HG03135 (cell line): ENCODE results near the gene EFS.
"Not testable (repeated sequence)": the region's sequence is repeated elsewhere in the genome, so short reads cannot be mapped to it uniquely, and the experiment has no call there.

Source experiments
- ATAC-seq: cut with Tn5 transposase; IDR thresholded peaks from one replicate; pipeline ENCODE4 v1.9.1; 2021; ENCODE audit warnings: mild to moderate bottlenecking, moderate library complexity; ENCODE audit not compliant: unreplicated experiment

EFS gene

DNA sequence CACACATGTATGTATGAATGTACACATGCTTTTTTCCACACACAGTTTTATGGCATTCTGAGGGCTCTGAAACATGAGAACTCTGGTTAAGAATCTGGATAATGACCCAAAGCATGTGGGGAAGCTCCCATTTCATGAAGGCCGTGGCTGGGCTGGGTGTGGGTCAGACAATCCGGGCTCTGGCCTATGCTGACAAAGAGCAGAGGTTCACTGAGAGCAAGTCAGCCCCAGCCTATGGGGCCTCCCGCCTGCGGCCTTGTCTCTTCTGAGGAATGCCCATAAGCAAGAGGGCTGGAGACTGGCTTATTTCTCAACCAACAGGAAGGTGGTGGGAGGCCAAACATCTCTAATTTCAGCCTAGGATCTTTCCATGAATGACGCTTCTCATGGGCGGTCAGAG lies 34.6 kb upstream of the EFS start:
- no peak for ATAC-seq

DNA sequence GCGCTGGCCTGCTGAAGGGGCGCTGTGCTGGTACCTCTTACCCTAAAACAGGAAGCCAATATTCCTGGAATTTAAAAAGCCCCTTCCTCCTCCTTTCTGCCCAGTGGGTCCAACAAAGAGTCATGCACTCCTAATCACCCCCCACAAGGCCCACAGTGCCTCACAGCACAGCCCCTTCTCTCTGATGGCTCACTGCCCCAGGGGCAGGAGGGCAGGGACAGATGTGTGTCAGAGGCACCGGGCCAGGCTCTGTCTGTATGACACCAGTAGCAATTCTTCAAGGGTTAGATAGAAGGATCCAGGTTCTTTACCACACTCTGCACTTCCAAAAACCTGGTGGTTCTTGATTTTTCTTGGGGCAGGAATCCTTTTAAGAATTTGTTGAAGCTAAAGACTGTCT lies 34.2 kb upstream of the EFS start:
- no peak for ATAC-seq

DNA sequence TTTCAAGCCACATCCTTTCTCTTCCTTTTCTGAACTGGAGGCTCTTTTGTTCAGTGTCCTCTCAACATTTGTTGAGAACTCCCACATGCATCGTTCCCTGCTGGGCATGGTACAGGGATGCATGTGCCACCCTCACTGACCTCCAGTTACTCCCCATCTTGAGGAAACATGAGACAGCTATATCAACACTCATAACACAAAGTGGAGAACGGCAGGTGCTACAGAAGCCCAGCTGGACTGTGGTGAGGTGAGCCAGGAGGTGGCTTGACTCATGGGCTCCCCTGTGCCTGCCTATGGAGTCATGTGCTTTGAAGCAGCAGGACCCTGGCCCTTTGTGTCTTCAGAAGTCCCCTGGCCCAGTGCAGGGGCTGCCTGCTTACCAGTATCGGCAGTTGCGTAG lies 33.4 kb upstream of the EFS start:
- no peak for ATAC-seq

DNA sequence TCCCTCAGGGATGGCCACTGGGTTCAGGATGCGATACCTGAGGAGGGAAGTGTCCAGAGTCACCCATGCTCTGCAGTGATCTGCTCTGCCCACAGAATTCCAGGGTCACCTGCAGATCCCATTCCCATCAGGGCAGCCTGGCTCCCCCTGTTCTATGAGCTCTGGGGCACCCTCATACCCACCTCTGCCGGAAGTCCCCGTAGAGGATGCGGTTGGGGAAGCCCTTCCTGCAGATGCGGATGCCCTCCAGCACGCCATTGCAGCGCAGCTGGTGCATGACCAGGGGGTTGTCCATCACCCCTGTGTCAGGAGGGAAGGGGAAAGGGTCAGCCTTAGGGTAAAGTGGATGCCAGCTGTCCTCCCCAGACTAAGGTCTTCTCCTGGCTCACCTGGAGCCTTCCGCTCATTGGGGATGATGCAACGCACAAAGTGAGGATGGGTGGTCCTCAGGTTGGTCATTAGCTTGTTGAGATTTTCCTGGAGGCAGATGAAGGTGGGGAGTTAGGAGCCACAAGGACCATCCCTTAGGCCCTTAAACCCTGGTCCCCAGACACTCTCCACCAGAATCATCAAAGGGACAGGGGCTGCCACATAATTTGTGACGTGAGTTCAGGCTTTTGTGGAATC lies 31.9 kb upstream of the EFS start:
- ATAC-seq: no peak

DNA sequence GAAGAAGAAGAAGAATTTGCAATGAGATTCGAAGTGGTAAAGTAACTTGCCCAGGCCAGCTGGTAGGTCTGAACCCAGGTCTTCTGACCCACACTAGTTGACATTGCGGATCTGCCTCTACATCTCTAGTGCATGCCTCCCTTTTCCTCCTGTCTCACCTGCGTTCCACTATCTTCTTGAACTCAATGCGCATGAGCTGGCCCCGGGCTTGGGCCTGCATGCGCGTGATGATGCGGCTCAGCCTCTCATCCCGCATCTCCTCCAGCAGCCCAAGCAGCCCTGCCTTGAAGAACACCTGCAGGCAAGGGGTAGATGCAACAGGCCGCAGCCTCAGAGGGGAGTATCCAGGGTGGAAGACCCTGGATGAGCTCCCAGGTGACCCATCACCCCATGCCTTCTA lies 31.2 kb upstream of the EFS start:
- ATAC-seq: no peak

DNA sequence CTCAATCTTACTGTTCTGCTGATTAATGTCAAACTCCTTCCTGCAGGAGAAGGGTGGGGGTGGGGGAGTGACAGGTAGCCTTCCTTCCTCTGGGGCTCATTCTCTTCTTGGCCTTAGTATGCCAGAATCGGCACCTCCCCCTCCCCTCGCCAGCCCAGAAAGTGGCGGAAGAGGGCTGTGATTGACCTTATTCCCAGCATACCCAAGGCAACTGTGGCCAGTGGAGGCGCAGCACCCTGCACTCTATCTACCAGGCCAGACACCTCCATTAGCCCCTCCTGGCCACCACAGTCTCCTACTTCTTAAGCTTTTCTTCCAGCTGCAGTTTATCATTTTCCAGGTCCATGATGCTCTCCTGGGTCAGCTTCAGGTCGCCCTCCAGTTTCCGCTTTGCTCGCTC lies 27.6 kb upstream of the EFS start:
- ATAC-seq: no peak

DNA sequence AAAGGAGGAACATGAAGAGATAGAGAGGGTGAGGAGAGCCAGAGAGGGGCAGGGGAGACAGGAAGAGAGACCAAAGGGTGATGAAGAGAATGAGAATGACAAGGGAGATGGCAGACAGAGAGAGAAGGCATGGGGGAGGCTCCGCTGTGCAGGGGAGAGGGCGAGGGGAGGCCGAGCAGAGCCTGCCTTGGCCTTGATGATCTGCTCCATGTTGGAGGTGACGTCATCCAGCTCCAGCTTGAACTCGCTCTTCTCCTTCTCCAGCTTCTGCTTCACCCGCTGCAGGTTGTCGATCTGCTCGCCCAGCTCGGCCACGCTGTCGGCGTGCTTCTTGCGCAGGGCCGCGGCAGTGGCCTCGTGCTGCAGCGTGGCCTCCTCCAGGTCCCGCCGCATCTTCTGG lies 24.9 kb upstream of the EFS start:
- ATAC-seq: not testable (repeated sequence)

DNA sequence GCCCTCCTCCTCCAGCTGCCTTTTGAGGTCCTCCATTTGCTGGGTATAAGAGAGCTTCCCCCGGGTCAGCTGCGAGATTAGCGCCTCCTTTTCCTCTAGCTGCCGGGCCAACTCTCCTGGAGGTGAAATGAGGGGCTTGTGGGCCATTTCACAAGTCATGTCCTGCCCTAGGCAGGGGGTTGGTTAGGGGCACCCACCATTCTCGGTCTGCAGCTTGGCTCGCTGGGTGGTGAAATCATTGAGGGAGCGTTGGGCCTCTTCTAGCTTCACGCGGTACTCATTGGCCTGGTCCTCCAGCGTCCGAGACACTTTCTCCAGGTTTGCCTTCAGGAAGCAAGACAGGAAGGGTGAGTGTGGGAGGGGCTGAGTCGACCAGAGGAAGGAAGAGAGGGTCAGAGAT lies 24.4 kb upstream of the EFS start:
- no peak for ATAC-seq

DNA sequence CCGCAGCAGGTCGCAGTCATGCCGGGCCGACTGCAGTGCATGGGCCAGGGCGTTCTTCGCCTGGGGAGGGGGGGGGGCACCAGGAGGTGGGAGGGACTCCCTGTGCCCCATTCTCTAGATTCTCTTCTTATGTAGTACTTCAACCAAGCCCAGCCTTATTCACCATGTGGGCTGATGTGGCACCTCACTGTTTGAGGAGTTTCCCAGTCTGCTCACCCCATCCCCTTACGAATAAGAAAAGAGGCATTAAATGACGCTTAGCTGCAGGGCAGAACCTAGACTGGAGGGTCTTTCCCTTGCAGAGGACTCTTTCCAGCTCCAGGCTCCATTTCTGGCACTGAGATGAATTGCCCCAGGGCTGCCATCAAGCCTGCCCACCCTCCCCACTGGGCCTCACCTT lies 24.0 kb upstream of the EFS start:
- no peak for ATAC-seq

DNA sequence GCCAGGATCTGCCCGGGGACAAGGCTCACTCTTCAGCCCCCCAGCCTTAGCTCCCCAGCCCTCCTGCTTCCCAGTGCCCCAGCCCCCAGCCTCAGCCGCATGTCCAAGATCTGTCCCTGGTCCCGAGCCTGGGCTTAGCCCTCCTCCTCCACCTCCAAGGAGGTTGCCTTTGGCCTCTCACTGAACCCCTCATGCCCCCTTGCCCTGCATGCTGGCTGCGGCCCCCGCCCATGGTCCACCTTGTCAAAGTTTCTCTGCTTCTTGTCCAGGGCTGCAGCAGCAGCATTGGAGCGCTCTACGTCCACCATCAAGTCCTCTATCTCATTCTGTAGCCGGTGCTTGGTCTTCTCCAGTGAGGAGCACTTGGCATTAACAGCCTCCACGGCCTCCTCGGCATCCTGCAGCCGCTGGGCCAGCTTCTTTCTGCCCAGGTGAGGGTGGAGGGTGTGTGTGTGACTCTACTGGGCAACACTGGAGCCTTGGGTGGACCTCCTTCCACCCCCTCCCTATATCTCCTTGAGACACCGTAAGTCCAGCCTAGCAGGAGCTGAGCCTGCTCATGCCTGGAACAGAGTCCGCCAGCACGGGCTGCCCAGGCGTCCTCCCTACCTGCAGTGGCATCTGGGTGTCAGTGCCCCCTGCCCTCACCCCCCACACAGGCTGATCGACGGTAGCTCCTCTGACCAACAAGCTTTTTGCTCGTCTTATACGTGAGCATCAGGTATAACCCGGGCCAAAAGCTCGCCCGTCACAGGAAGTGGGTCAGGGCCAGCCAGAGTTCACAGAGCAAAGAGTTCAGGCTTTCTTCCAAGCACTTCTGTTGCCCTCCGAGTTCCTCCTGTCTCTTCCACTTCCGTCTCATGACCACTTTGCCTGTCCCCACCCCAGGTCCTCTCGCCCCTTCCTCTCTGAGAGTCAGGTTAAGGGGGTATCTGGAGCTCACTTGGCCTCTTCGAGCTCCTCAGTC lies 23.2 kb upstream of the EFS start:
- no peak for ATAC-seq

DNA sequence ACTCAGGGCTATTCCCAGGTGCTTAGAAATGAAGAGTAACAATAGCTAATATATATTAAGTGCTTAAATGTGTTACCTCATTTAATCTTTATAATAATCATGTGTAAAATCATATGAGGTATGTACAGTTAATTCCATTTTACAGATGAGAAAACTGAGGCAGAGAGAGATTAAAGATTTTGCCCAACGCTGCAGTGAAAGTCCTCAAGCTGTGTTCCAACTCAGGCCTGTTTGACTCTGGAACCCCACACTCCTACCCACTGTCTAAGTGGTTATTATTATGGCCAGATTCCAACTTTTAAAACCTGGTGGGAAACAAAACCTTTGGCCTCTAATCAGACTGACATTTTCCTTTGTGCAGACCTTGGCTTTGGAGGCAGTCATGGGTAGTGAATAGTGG lies 22.0 kb upstream of the EFS start:
- no peak for ATAC-seq

DNA sequence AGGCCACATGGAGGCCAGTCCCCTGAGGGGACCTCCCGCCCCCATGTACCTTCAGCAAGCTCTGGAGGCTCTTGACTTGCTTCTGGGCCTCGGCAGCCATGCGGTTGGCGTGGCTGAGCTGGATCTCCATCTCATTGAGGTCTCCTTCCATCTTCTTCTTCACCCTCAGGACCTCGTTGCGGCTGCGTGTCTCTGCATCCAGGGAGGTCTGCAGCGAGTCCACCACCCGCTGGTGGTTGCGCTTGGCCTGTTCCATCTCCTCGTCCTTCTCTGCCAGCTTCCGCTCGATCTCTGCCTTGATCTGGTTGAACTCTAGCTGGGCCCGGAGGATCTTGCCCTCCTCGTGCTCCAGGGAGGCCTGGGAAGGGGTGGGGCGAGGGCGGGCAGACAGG lies 21.3 kb upstream of the EFS start:
- ATAC-seq: not testable (repeated sequence)

DNA sequence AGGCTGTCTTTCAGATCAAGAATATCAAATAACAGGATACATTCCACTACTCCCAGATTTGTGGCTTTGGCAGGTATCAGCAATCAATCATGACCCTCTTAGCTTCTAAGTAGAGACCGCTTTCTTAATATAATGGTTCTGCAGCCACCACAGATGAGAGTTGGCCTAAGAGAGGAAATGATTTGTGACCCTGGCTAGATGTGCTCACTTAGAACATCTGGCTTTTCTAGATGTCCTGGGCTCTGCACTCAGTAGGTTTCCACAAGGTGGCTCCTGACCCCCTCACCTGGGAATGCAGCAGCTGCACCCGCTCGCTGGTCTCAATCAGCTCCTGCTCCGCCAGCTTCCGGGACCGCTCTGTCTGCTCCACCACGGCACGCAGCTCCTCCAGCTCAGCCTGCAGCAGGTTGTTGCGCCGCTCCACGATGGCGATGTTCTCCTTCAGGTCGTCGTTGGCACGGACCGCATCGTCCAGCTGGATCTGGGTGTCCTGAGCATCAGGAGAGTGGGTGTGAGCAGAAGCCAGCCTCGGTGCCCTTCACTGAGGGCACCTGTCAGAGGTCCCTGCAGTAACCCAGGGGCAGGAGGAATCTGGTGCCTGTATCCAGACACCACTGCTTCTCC lies 20.8 kb upstream of the EFS start:
- no peak for ATAC-seq

DNA sequence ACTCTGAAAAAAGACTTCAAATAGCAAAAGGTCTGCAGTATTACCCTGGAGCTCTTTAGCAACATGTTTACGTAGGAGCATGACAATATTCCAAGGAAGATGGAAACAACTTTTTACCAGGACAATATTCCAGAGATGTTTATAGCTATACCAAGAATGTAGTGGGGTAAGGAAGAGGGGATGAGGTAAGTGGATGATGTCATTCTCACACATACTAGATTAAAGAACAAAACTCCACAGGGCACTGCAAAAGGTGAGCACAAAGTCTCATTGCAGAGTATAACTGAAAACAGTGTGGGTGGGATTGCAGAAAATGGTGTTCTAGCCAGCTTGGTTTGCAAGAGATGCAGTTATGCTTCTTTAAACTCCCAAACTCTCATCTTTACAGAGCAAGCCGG lies 20.3 kb upstream of the EFS start:
- ATAC-seq: no peak

DNA sequence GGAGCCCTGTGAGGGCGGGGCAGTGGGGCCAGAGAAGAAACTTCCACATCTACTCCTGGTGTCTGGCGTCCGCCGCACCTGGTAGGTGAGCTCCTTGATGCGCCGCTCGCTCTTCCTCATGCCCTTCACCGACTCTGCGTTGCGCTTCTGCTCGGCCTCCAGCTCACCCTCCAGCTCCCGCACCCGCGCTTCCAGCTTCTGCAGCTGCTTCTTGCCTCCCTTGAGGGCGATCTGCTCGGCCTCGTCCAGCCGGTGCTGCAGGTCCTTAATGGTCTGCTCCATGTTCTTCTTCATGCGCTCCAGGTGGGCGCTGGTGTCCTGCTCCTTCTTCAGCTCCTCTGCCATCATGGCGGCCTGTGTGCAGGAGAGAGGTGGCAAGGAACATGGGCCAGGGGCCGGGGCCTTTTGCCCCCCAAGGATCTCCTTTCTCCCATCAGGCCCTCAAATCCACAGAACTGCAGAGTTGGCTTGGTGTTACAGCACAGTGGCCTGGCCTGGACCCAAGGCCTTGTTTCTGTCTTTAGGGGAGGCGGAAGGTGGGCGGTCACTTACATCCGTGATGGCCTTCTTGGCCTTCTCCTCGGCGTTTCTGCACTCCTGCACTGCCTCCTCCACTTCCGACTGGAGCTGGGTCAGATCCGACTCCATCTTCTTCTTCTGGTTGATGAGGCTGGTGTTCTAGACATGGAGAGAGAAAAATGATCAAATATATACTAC lies 19.6 kb upstream of the EFS start:
- no peak for ATAC-seq

DNA sequence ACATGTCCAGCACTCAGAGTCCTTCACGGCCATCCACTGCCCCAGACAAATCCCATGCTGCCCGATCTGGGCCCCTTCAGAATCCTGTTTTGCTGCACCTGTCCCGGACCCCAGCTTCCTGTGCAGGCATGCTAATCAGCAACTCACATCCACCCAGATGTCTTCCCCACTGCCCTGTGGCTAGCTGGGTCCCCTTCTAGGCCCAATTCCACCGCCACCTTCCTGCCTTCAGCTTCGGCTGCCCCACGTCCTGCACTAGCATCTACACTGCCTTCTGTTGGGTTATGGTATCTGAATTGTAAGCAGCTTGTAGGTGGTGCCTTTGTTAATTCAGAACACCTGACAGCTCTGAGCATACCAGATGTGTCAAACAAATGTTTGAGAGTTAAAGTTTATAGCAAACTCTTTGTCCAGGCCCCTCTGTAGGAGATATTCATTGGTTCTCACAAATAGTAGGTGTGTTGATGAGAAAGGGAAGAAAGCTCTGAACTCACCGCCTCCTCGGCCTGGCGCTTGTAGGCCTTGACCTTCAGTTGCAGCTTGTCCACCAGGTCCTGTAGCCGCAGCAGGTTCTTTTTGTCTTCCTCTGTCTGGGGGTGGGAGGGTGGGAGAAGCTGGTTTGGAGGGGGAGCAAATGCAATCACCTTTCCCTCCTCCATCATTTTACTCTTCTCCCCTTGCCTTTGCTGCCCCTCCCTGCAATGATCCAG lies 17.9 kb upstream of the EFS start:
- no peak for ATAC-seq

DNA sequence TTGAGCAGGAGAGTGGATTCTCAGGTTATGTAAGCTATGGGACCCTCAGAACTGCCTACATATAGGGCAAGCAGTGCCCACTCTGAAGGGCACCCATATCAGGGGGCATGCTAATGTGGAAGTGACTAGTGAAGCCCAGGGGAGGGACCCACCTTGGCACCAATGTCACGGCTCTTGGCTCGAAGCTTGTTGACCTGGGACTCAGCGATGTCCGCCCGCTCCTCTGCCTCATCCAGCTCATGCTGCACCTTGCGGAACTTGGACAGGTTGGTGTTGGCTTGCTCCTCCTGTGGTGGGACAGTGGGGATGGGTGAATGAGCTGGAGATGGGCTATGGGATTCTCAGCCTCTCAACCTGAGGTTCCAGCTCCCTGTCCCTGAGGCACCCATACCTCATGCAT lies 17.3 kb upstream of the EFS start:
- no peak for ATAC-seq

DNA sequence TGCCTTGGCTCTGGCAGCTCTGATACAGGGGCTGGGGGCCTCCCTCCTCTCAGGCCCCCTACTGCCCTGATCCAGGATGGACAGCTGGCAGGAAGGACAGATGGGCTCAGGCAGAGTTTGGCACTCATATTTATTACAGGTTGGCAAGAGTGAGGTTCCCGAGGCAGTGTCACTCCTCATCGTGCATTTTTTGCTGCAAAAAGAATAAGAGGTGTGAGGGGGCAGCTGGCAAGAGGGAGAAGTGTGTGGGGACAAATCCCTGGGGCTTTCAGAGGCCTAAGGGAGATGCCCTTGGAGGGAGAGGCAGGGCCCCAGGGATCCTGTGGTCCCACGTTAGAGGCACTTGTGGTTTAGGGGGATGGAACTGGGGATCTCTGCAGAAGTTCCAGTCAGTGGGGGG lies 16.9 kb upstream of the EFS start:
- ATAC-seq: no peak

DNA sequence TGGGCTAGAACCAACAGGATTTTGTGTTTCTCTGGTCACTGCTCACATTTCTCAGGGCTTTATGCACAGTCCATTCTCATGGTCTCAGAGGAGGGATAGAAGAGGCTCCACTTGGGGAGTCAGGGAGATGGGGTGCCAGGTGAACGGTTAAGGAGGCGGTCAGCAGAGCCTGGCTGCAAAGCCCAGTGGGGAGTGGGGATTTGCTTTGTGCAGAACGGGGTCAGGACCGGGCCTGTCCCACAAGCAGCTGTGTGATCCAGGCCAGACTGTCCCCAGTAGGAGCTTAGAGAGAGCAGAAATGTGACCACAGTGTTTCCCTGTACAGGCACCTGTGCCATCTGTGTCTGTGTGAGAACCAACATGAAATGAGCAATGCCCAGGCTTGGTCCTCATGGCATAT lies 16.0 kb upstream of the EFS start:
- no peak for ATAC-seq

DNA sequence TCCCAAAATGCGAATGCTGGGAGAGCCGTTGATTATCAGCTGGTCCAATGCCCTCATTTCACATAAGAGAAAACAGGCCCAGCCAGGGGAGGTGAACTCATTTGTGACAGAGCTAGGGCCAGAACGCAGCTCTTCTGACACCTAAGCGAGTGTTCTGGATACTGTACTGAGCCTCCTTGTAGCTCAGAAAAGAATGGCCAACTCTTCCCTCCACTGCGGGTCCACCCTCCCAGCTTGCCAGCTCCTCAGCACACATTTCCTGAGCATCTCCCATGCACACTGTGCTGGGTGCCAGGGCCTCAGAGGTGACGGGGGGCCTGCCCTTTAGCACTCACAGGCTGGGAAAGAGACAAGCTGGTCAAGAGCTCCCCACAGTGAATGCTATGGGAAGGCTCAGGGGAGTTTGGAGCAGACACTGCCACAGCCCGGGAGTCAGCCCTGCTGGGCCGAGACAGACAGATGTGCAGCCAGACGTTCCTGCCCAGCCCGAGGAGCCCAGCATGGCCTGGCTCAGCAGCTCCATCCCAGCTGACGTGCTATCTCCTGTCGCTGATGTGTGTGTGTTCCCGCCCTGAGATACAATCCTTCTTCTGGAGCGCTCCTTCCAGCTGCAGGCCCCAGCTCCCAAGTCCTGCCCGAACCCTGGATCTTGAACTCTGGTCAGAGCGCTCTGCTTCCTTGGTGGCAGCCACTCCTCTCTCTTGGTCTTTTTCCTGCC lies 15.4 kb upstream of the EFS start:
- no peak for ATAC-seq
